Activated T-helper 1 cell treated with anti-CD3 and anti-CD28 coated beads, Interleukin-2, amount 50 U/mL, for 16 hours (primary cell): ENCODE data around the gene TNFAIP1.

Experiments
- DNase-seq, 2 donors: peaks; one replicate each; pipeline ENCODE4 v3.0.0-alpha.2; 2020; ENCODE audit warnings: low read depth in 1 of 2, low spot score in 1 of 2

TNFAIP1 gene

GRCh38 chr17:28370035-28370743 is 34.6 kb downstream of the TNFAIP1 start, which contains the start of gene VTN:
Gene VTN (minus strand): TSS chr17:28370307. CDS start chr17:28370203, 104 bp downstream.
- no peak for DNase-seq

- DNase-seq = no peak
Measured at GRCh38 chr17:28370744-28371103, 35.2 kb downstream of the TNFAIP1 start.

- DNase-seq = peak; percentile 51 to 75
Measured at GRCh38 chr17:28371245-28372202, 36.0 kb downstream of the TNFAIP1 start, which contains the start of gene SARM1. Gene SARM1 (plus strand): TSS chr17:28371694. CDS start chr17:28372033, 339 bp downstream.

- DNase-seq = no peak
Measured at GRCh38 chr17:28372203-28372944, 36.8 kb downstream of the TNFAIP1 start.

GRCh38 chr17:28372945-28373274 is 37.3 kb downstream of the TNFAIP1 start:
- DNase-seq = no peak

GRCh38 chr17:28379814-28380801 is 44.5 kb downstream of the TNFAIP1 start:
- no peak for DNase-seq

- DNase-seq = no peak
Measured at GRCh38 chr17:28381141-28381825, 45.7 kb downstream of the TNFAIP1 start.

GRCh38 chr17:28384281-28385036 is 48.9 kb downstream of the TNFAIP1 start:
- peak; percentile 25 to 44 for DNase-seq

GRCh38 chr17:28385037-28385400 is 49.5 kb downstream of the TNFAIP1 start:
- DNase-seq = no peak

- no peak for DNase-seq
Measured at GRCh38 chr17:28385406-28385805, 49.8 kb downstream of the TNFAIP1 start.

GRCh38 chr17:28386391-28386790 is 50.8 kb downstream of the TNFAIP1 start:
- no peak for DNase-seq

GRCh38 chr17:28388106-28388505 is 52.5 kb downstream of the TNFAIP1 start:
- DNase-seq = no peak

GRCh38 chr17:28390141-28390540 is 54.6 kb downstream of the TNFAIP1 start:
- no peak for DNase-seq

- no peak for DNase-seq
Measured at GRCh38 chr17:28390563-28390962, 55.0 kb downstream of the TNFAIP1 start.

- no peak for DNase-seq
Measured at GRCh38 chr17:28390984-28391383, 55.4 kb downstream of the TNFAIP1 start.

GRCh38 chr17:28391401-28391800 is 55.8 kb downstream of the TNFAIP1 start:
- no peak for DNase-seq

GRCh38 chr17:28392491-28392890 is 56.9 kb downstream of the TNFAIP1 start:
- DNase-seq = no peak

GRCh38 chr17:28394337-28395116 is 59.0 kb downstream of the TNFAIP1 start:
- no peak for DNase-seq
